CD1c-positive myeloid dendritic cell (primary cell): ENCODE data around the gene KAT2B.
"Not testable (repeated sequence)": the region's sequence is repeated elsewhere in the genome, so short reads cannot be mapped to it uniquely, and the experiment has no call there.

ENCODE experiments used
- DNase-seq: peaks from one replicate; pipeline ENCODE4 v3.0.0-alpha.2; 2016; ENCODE audit errors: extremely low spot score

Gene KAT2B

GRCh38 chr3:20039765-20040547 is at the start of gene KAT2B:
KAT2B (plus strand) TSS chr3:20040446; CDS start chr3:20040478, 32 bp downstream.
- peak; percentile 82 for DNase-seq

GRCh38 chr3:19994796-19995195 is 45.5 kb upstream of the KAT2B start:
- no peak for DNase-seq

GRCh38 chr3:19997502-19997901 is 42.7 kb upstream of the KAT2B start:
- DNase-seq = no peak

GRCh38 chr3:20001932-20002331 is 38.3 kb upstream of the KAT2B start:
- no peak for DNase-seq

GRCh38 chr3:20007960-20008359 is 32.3 kb upstream of the KAT2B start:
- DNase-seq = no peak

GRCh38 chr3:20008646-20009045 is 31.6 kb upstream of the KAT2B start:
- DNase-seq = no peak

GRCh38 chr3:20012164-20012563 is 28.1 kb upstream of the KAT2B start, which contains the start of gene PP2D1:
PP2D1 (minus strand) TSS chr3:20012264; CDS start chr3:20012072, 192 bp downstream.
- no peak for DNase-seq

GRCh38 chr3:20013396-20013795 is 26.9 kb upstream of the KAT2B start:
- DNase-seq = no peak

GRCh38 chr3:20015525-20015924 is 24.7 kb upstream of the KAT2B start:
- no peak for DNase-seq

- not testable (repeated sequence) for DNase-seq
Measured at GRCh38 chr3:20016076-20016475, 24.2 kb upstream of the KAT2B start.

- DNase-seq = no peak
Measured at GRCh38 chr3:20022954-20023622, 17.2 kb upstream of the KAT2B start.

- DNase-seq = no peak
Measured at GRCh38 chr3:20023623-20024405, 16.4 kb upstream of the KAT2B start.

- no peak for DNase-seq
Measured at GRCh38 chr3:20027136-20027535, 13.1 kb upstream of the KAT2B start.

- no peak for DNase-seq
Measured at GRCh38 chr3:20028905-20029331, 11.3 kb upstream of the KAT2B start.

GRCh38 chr3:20031939-20032338 is 8.3 kb upstream of the KAT2B start:
- not testable (repeated sequence) for DNase-seq

GRCh38 chr3:20035019-20035418 is 5.2 kb upstream of the KAT2B start:
- DNase-seq = no peak

- DNase-seq = no peak
Measured at GRCh38 chr3:20037255-20037996, 2.8 kb upstream of the KAT2B start.

- no peak for DNase-seq
Measured at GRCh38 chr3:20038699-20039465, 1.4 kb upstream of the KAT2B start.

- DNase-seq = no peak
Measured at GRCh38 chr3:20039466-20039764, 831 bp upstream of the KAT2B start.

- peak; percentile 80 for DNase-seq
Measured at GRCh38 chr3:20040548-20041196, 426 bp downstream of the KAT2B start.
